Measurements from ENCODE around the gene FLII.

DNA sequence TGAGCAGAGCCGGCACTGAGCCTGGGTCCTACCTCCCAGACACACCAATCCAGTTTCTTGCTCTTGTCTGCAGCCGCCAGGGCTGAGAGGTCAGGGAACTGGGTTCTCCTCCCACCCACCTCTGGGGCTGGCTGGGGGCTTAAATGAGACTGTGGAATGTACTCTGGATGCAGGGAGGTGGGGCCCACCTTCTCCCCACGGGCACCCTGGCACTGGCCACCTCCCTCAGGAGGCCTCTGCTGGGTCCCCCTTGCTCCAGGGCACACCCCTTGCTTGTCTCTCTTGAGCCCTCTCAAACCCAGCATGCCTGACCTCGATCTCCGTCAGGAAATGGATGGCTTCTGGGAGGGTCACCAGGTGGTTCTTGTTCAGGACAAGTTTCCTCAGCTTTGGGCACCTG is 6.4 kb downstream of the FLII start:
- no peak for TF ChIP-seq POLR2A (IDR thresholded peaks at IDR 0.05; ENCODE audit: extremely low read depth, insufficient read length)
- TF ChIP-seq, protein P1, sequence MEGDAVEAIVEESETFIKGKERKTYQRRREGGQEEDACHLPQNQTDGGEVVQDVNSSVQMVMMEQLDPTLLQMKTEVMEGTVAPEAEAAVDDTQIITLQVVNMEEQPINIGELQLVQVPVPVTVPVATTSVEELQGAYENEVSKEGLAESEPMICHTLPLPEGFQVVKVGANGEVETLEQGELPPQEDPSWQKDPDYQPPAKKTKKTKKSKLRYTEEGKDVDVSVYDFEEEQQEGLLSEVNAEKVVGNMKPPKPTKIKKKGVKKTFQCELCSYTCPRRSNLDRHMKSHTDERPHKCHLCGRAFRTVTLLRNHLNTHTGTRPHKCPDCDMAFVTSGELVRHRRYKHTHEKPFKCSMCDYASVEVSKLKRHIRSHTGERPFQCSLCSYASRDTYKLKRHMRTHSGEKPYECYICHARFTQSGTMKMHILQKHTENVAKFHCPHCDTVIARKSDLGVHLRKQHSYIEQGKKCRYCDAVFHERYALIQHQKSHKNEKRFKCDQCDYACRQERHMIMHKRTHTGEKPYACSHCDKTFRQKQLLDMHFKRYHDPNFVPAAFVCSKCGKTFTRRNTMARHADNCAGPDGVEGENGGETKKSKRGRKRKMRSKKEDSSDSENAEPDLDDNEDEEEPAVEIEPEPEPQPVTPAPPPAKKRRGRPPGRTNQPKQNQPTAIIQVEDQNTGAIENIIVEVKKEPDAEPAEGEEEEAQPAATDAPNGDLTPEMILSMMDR (IDR thresholded peaks at IDR 0.05; ENCODE audit: low read depth, low read length): no peak
- no peak for TF ChIP-seq MYC (IDR thresholded peaks at IDR 0.05; ENCODE audit: low read depth, low read length)
- TF ChIP-seq, protein P2, sequence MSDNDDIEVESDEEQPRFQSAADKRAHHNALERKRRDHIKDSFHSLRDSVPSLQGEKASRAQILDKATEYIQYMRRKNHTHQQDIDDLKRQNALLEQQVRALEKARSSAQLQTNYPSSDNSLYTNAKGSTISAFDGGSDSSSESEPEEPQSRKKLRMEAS (IDR thresholded peaks at IDR 0.05; ENCODE audit: low read depth, low read length): no peak

Data from NB4 (cell line).